ENCODE data around the gene CCNB1IP1. TPM values are rescaled to one million over a fixed set of nuclear protein-coding genes. Genes with fewer than 3 reads are reported as not detected.
A peak's percentile ranks its signal among the peaks of the same experiment; 100 is the strongest.

CCNB1IP1 gene
- total RNA-seq, 1 experiment from 2014 or later = 77.0 TPM

DNA sequence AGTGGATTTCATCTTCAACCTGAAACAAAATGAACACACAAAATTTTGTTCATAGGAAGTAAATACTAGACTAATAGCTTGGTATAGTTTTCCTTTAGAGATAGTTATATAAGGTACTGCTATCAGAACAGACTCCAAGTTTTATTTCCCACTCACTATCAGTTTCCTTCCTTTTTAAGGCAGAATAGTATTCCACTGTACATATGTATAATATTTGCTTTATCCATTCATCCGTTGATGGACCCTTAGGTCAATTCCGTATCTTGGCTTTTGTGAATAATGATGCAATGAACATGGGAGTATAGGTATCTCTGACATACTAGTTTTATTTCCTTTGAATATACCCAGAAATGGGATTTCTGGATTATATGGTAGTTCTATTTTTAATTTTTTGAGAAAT lies 3.7 kb downstream of the CCNB1IP1 start:
- peaks cover 86% of the 10 kb centered on the region for H3K79me2 ChIP-seq (ENCODE audit: insufficient read depth, low read length)
- no peak overlapping the region for H2AFZ ChIP-seq (ENCODE audit: low read depth, low read length, poor library complexity, severe bottlenecking)
- H3K36me3 ChIP-seq (ENCODE audit: control insufficient read depth in 1 of 2, insufficient read depth in 2 of 2, low read length in 2 of 2) = peaks cover 32 to 49% of the 10 kb centered on the region in 2 experiments
- ChIA-PET CTCF (interaction anchor here (1.5 to 2.7 kb wide), 2 partner anchors 12 to 86 kb away, joined by 3 to 9 read pairs; no protein-coding TSS in a partner anchor), POLR2A (interaction anchor here (1.3 to 3.0 kb wide), 2 partner anchors 12 to 14 kb away, joined by 3 to 23 read pairs; partner anchors contain the start of gene PARP2), RAD21 (ENCODE audit: low non-redundant PET in 1 of 2, low total read pairs in 2 of 2, uncharacterized antibody in 2 of 2, unreplicated experiment in 2 of 2) (no interaction called here)
- H3K4me1 ChIP-seq (ENCODE audit: control insufficient read depth in 1 of 2, insufficient read depth in 2 of 2, low read length in 2 of 2) = peaks cover 12 to 22% of the 10 kb centered on the region in 2 experiments
- H4K20me1 ChIP-seq (ENCODE audit: insufficient read depth) = peaks cover 6% of the 10 kb centered on the region; the same call in 1 of the 2 replicates
- no peak for ATAC-seq
- no peak overlapping the region for H3K4me2 ChIP-seq (ENCODE audit: low read length)
- H3K9me2 ChIP-seq (ENCODE audit: insufficient read depth) = no peaks in the 10 kb centered on the region
- H3K4me3 ChIP-seq (replicated peaks in 1 of 2; ENCODE audit: low read depth in 1 of 2, low read length in 2 of 2) = no peak overlapping the region
- no TSS peak for BruUV-seq (replicated peaks)
- intact Hi-C loops (cut with micrococcal nuclease) = loop anchor here (5.0 kb wide), 1 partner anchor 143 kb away; no protein-coding TSS in a partner anchor
- no peaks in the 10 kb centered on the region for H3K27me3 ChIP-seq (ENCODE audit: insufficient read depth, low read length)
- no peak for DNase-seq (ENCODE audit: low read depth, low spot score)
- TF ChIP-seq RAD21 (IDR thresholded peaks at IDR 0.05; ENCODE audit: low read depth) = no peak
- no peak for TF ChIP-seq CBX3 (IDR thresholded peaks at IDR 0.05; ENCODE audit: low read depth)
- TF ChIP-seq, protein P1, sequence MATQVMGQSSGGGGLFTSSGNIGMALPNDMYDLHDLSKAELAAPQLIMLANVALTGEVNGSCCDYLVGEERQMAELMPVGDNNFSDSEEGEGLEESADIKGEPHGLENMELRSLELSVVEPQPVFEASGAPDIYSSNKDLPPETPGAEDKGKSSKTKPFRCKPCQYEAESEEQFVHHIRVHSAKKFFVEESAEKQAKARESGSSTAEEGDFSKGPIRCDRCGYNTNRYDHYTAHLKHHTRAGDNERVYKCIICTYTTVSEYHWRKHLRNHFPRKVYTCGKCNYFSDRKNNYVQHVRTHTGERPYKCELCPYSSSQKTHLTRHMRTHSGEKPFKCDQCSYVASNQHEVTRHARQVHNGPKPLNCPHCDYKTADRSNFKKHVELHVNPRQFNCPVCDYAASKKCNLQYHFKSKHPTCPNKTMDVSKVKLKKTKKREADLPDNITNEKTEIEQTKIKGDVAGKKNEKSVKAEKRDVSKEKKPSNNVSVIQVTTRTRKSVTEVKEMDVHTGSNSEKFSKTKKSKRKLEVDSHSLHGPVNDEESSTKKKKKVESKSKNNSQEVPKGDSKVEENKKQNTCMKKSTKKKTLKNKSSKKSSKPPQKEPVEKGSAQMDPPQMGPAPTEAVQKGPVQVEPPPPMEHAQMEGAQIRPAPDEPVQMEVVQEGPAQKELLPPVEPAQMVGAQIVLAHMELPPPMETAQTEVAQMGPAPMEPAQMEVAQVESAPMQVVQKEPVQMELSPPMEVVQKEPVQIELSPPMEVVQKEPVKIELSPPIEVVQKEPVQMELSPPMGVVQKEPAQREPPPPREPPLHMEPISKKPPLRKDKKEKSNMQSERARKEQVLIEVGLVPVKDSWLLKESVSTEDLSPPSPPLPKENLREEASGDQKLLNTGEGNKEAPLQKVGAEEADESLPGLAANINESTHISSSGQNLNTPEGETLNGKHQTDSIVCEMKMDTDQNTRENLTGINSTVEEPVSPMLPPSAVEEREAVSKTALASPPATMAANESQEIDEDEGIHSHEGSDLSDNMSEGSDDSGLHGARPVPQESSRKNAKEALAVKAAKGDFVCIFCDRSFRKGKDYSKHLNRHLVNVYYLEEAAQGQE (IDR thresholded peaks at IDR 0.05; ENCODE audit: low read depth) = no peak
- TF ChIP-seq, protein P2, sequence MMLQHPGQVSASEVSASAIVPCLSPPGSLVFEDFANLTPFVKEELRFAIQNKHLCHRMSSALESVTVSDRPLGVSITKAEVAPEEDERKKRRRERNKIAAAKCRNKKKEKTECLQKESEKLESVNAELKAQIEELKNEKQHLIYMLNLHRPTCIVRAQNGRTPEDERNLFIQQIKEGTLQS (IDR thresholded peaks at IDR 0.05) = no peak
- no peak overlapping the region for H3K9ac ChIP-seq (ENCODE audit: low read length)
- peak overlapping the region; percentile 2; the same call in 1 of the 2 replicates for H3K27ac ChIP-seq (ENCODE audit: low read depth, low read length)
- H3K9me3 ChIP-seq (ENCODE audit: control insufficient read depth in 1 of 2, insufficient read depth in 1 of 2, low read depth in 1 of 2, low read length in 2 of 2) = no peaks in the 10 kb centered on the region
